HL-60 (cell line): ENCODE results near the gene MAD1L1.
"Not testable (repeated sequence)": the region's sequence is repeated elsewhere in the genome, so short reads cannot be mapped to it uniquely, and the experiment has no call there.

Source experiments
- GABPA ChIP-seq: IDR thresholded peaks from 2 replicates; pipeline ENCODE4 v1.6.1; 2012; ENCODE audit warnings: low read depth
- TF ChIP-seq, protein P1 (sequence below): IDR thresholded peaks from one replicate; pipeline ENCODE4 v1.5.1; 2011; ENCODE audit warnings: low read length, control low read depth, inconsistent platforms; ENCODE audit not compliant: insufficient read depth
- TF ChIP-seq, protein P2 (sequence below): IDR thresholded peaks from 2 replicates; pipeline ENCODE4 v1.6.1; 2012; ENCODE audit warnings: low read depth; ENCODE audit not compliant: insufficient replicate concordance

DNA sequence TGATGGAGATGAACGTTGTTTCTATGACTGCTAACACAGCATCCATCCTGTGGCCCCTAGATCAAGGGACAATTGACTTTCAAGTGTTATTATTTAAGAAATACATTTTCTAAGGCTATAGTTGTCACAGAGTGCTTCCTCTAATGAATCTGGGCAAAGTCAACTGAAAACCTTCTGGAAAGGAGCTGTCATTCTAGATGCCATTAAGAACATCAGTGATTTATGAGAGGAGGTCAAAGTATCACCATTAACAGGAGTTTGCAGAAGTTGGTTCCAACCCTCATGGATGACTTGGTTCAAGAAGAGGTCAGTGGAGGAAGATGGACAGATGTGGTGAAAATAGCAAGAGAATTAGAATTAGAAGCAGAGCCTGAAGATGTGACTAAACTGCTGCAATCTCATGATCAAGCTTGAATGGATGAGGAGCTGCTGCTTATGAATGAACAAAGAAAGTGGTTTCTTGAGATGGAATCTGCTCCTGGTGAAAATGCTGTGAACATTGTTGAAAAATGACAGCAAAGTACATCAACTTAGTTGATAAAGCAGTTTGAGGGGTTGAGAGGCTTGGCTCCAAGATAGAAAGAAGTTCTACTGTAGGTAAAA lies 400.7 kb downstream of the MAD1L1 start:
- TF ChIP-seq, protein P1, sequence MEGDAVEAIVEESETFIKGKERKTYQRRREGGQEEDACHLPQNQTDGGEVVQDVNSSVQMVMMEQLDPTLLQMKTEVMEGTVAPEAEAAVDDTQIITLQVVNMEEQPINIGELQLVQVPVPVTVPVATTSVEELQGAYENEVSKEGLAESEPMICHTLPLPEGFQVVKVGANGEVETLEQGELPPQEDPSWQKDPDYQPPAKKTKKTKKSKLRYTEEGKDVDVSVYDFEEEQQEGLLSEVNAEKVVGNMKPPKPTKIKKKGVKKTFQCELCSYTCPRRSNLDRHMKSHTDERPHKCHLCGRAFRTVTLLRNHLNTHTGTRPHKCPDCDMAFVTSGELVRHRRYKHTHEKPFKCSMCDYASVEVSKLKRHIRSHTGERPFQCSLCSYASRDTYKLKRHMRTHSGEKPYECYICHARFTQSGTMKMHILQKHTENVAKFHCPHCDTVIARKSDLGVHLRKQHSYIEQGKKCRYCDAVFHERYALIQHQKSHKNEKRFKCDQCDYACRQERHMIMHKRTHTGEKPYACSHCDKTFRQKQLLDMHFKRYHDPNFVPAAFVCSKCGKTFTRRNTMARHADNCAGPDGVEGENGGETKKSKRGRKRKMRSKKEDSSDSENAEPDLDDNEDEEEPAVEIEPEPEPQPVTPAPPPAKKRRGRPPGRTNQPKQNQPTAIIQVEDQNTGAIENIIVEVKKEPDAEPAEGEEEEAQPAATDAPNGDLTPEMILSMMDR = not testable (repeated sequence)
- not testable (repeated sequence) for TF ChIP-seq GABPA
- TF ChIP-seq, protein P2, sequence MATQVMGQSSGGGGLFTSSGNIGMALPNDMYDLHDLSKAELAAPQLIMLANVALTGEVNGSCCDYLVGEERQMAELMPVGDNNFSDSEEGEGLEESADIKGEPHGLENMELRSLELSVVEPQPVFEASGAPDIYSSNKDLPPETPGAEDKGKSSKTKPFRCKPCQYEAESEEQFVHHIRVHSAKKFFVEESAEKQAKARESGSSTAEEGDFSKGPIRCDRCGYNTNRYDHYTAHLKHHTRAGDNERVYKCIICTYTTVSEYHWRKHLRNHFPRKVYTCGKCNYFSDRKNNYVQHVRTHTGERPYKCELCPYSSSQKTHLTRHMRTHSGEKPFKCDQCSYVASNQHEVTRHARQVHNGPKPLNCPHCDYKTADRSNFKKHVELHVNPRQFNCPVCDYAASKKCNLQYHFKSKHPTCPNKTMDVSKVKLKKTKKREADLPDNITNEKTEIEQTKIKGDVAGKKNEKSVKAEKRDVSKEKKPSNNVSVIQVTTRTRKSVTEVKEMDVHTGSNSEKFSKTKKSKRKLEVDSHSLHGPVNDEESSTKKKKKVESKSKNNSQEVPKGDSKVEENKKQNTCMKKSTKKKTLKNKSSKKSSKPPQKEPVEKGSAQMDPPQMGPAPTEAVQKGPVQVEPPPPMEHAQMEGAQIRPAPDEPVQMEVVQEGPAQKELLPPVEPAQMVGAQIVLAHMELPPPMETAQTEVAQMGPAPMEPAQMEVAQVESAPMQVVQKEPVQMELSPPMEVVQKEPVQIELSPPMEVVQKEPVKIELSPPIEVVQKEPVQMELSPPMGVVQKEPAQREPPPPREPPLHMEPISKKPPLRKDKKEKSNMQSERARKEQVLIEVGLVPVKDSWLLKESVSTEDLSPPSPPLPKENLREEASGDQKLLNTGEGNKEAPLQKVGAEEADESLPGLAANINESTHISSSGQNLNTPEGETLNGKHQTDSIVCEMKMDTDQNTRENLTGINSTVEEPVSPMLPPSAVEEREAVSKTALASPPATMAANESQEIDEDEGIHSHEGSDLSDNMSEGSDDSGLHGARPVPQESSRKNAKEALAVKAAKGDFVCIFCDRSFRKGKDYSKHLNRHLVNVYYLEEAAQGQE = not testable (repeated sequence)
